Subcutaneous adipose tissue (tissue), 4 donors: ENCODE data around the gene RNF150. TPM values are rescaled to one million over a fixed set of nuclear protein-coding genes. Genes with fewer than 3 reads are reported as not detected.

Experiments
- CTCF ChIP-seq: fragments of 450-650 bp; IDR thresholded peaks from one replicate; pipeline ENCODE4 v1.5.1; 2016; ENCODE audit warnings: low read depth, mild to moderate bottlenecking, control low read depth, antibody characterized with exemption, moderate library complexity
- total RNA-seq, 4 donors: library from RNA; depleted of rRNA; stranded (reverse); fragments of >200 nt; gene quantifications; one replicate each; pipeline ENCODE4 v1.1.0, GENCODE V29; 2016

The RNF150 gene
- total RNA-seq, 4 donors from 2014 or later: 8.6 to 44.8 (median 22.6) TPM

- no peak for TF ChIP-seq CTCF
Observed at GRCh38 chr4:141119071-141119470, 14.2 kb downstream of the RNF150 start.

- TF ChIP-seq CTCF: no peak
Observed at GRCh38 chr4:141118381-141118780, 14.9 kb downstream of the RNF150 start.

- TF ChIP-seq CTCF: no peak
Observed at GRCh38 chr4:141117935-141118334, 15.3 kb downstream of the RNF150 start.

GRCh38 chr4:141109983-141110382, 23.3 kb downstream of the RNF150 start:
- no peak for TF ChIP-seq CTCF

GRCh38 chr4:141107927-141108326, 25.3 kb downstream of the RNF150 start:
- TF ChIP-seq CTCF: no peak

GRCh38 chr4:141102367-141102766, 30.9 kb downstream of the RNF150 start:
- TF ChIP-seq CTCF: no peak

- TF ChIP-seq CTCF: no peak
Observed at GRCh38 chr4:141101511-141101910, 31.8 kb downstream of the RNF150 start.

- TF ChIP-seq CTCF: no peak
Observed at GRCh38 chr4:141099326-141099725, 33.9 kb downstream of the RNF150 start.
